ENCODE measurements around the gene IGFBP2. TPM values are rescaled to one million over a fixed set of nuclear protein-coding genes. Genes with fewer than 3 reads are reported as not detected.

The IGFBP2 gene
- total and polyA plus RNA-seq, 2 of the 4 experiments (the other 2 are of a cell fraction): 33.5 to 236 TPM

- POLR2A ChIA-PET (ENCODE audit: unreplicated experiment): no interaction called here
- H2BK15ac ChIP-seq (ENCODE audit: low read depth, low read length): no peak overlapping the region
- H3K9me3 ChIP-seq (ENCODE audit: control insufficient read depth, insufficient read depth, low read length): no peaks in the 10 kb centered on the region
- H2AK9ac ChIP-seq (replicated peaks; ENCODE audit: low read depth, low read length, poor library complexity): no peak overlapping the region
- H2BK5ac ChIP-seq (ENCODE audit: low read depth, low read length, poor library complexity, severe bottlenecking): no peak overlapping the region
- peaks cover 13% of the 10 kb centered on the region for H3K27me3 ChIP-seq (ENCODE audit: control insufficient read depth, insufficient read depth, low read length)
- no peak overlapping the region for H3K23ac ChIP-seq (ENCODE audit: low read depth, low read length)
- no peak overlapping the region for H2AK5ac ChIP-seq (ENCODE audit: low read depth, low read length)
- no peak overlapping the region for H4K91ac ChIP-seq (ENCODE audit: insufficient read depth, low read depth, low read length)
- no peak for DNase-seq
- no peak overlapping the region for H3K4ac ChIP-seq (ENCODE audit: low read depth, low read length)
- CTCF ChIA-PET: no interaction called here
- in situ Hi-C loops (cut with MboI; ENCODE audit: low sequenced_read_pairs): no loop called here
- dilution Hi-C loops (cut with HindIII; ENCODE audit: low sequenced_read_pairs, unreplicated experiment): no loop called here
- no peak overlapping the region for H3K4me2 ChIP-seq (ENCODE audit: low read depth, low read length)
- ATAC-seq (ENCODE audit: low read depth): no peak
- intact Hi-C loops (cut with micrococcal nuclease): no loop called here
- no peak overlapping the region for H3K14ac ChIP-seq (replicated peaks; ENCODE audit: low read depth, low read length)
- H4K8ac ChIP-seq (ENCODE audit: low read depth in 2 of 2, low read length in 2 of 2): no peak overlapping the region
- no peak overlapping the region for H3K27ac ChIP-seq (ENCODE audit: insufficient read depth, low read length)
- H3K36me3 ChIP-seq (ENCODE audit: control insufficient read depth, insufficient read depth, low read length): no peaks in the 10 kb centered on the region
- H3K4me1 ChIP-seq (ENCODE audit: control insufficient read depth, insufficient read depth, low read length): peaks cover 7% of the 10 kb centered on the region; the same call in 1 of the 2 replicates
- no peak overlapping the region for H4K5ac ChIP-seq (ENCODE audit: low read depth, low read length)
- H2AFZ ChIP-seq (replicated peaks; ENCODE audit: low read length, poor library complexity): no peak overlapping the region
- H4K20me1 ChIP-seq (ENCODE audit: insufficient read depth, low read length): no peaks in the 10 kb centered on the region
- no peaks in the 10 kb centered on the region for H3K79me1 ChIP-seq (ENCODE audit: low read depth in 1 of 2, low read length in 2 of 2)
- no peak overlapping the region for H3K4me3 ChIP-seq (ENCODE audit: insufficient read depth, low read depth, low read length)
- H3K18ac ChIP-seq (ENCODE audit: low read depth, low read length): no peak overlapping the region
- no CpG with 5 or more reads among the region's 4 CpGs for WGBS, 2 experiments (ENCODE audit: extremely low coverage in 2 of 2, insufficient read length in 1 of 2)
- BruUV-seq (replicated peaks): no TSS peak
- no peak overlapping the region for H3K9ac ChIP-seq (ENCODE audit: low read depth, low read length)
- TF ChIP-seq SMC3 (IDR thresholded peaks at IDR 0.05; ENCODE audit: low read depth, low read length) (no peak), MXI1 (IDR thresholded peaks at IDR 0.05; ENCODE audit: borderline replicate concordance, low read depth, low read length) (no peak), MAFK (IDR thresholded peaks at IDR 0.05; ENCODE audit: low read depth, low read length) (no peak), NFE2L2 (IDR thresholded peaks at IDR 0.05; ENCODE audit: low read depth, low read length) (no peak), RFX5 (IDR thresholded peaks at IDR 0.05; ENCODE audit: low read depth, low read length) (no peak)
- H3K9me1 ChIP-seq (ENCODE audit: insufficient read depth, low read length): peaks cover 4% of the 10 kb centered on the region; the same call in 1 of the 2 replicates
- H3K56ac ChIP-seq (ENCODE audit: extremely low read depth, insufficient read depth, low read length): no peak overlapping the region
- H2BK120ac ChIP-seq (ENCODE audit: low read depth, low read length): no peak overlapping the region
- no peak overlapping the region for H2BK20ac ChIP-seq (ENCODE audit: low read depth, low read length)
Measured at GRCh38 chr2:216622526-216622925, 10.7 kb upstream of the IGFBP2 start.
